SK-N-SH treated with all-trans-retinoic acid at 6 μM for 48 hours (cell line): ENCODE measurements around the gene MYO7A.

Experiments
- ATAC-seq: fragments of 200-7000 bp; cut with Tn5 transposase; 3 replicates; pipeline ENCODE4 v1.9.1; 2020; ENCODE audit warnings: mild to moderate bottlenecking, moderate library complexity
- ARNTL ChIP-seq: fragments of 450-650 bp; formaldehyde crosslinking; IDR thresholded peaks from 2 replicates; pipeline ENCODE4 v1.5.0; 2020; ENCODE audit warnings: low read depth, mild to moderate bottlenecking, moderate library complexity, borderline replicate concordance
- BACH2 ChIP-seq: fragments of 250-450 bp; sonication (Bioruptor Pico); IDR thresholded peaks from 2 replicates; pipeline ENCODE4 v1.9.0; 2021; ENCODE audit warnings: mild to moderate bottlenecking, borderline replicate concordance
- CREB5 ChIP-seq: fragments of 250-450 bp; sonication (Bioruptor Pico); IDR thresholded peaks from 2 replicates; pipeline ENCODE4 v1.5.1; 2020; ENCODE audit warnings: low read depth, mild to moderate bottlenecking, moderate library complexity
- CSDC2 ChIP-seq: fragments of 250-450 bp; sonication (Bioruptor Pico); IDR thresholded peaks from 2 replicates; pipeline ENCODE4 v1.5.0; 2020; ENCODE audit warnings: mild to moderate bottlenecking, moderate library complexity
- CSRNP3 ChIP-seq: fragments of 250-450 bp; sonication (Bioruptor Pico); IDR thresholded peaks from 2 replicates; pipeline ENCODE4 v1.5.1; 2021; ENCODE audit warnings: mild to moderate bottlenecking, moderate library complexity
- ESRRG ChIP-seq: fragments of 250-450 bp; sonication (Bioruptor Pico); IDR thresholded peaks from 2 replicates; pipeline ENCODE4 v1.6.1; 2021; ENCODE audit warnings: mild to moderate bottlenecking
- GLIS3 ChIP-seq: fragments of 250-450 bp; sonication (Bioruptor Pico); IDR thresholded peaks from 2 replicates; pipeline ENCODE4 v1.5.0; 2020; ENCODE audit warnings: mild to moderate bottlenecking, moderate library complexity
- ISL1 ChIP-seq: fragments of 250-450 bp; sonication (Bioruptor Pico); IDR thresholded peaks from 2 replicates; pipeline ENCODE4 v2.1.2; 2022; ENCODE audit warnings: mild to moderate bottlenecking, moderate library complexity
- OSR1 ChIP-seq: fragments of 250-450 bp; sonication (Bioruptor Pico); IDR thresholded peaks from 2 replicates; pipeline ENCODE4 v1.8.0; 2022; ENCODE audit warnings: moderate library complexity, mild to moderate bottlenecking, inconsistent platforms
- PATZ1 ChIP-seq: fragments of 250-450 bp; sonication (Bioruptor Pico); IDR thresholded peaks from 2 replicates; pipeline ENCODE4 v1.8.0; 2020; ENCODE audit warnings: mild to moderate bottlenecking, moderate library complexity, borderline replicate concordance
- POU6F1 ChIP-seq: fragments of 250-450 bp; sonication (Bioruptor Pico); IDR thresholded peaks from 2 replicates; pipeline ENCODE4 v1.8.0; 2021; ENCODE audit warnings: low read depth, mild to moderate bottlenecking, moderate library complexity, borderline replicate concordance
- RARB ChIP-seq: fragments of 250-450 bp; sonication (Bioruptor Pico); IDR thresholded peaks from 2 replicates; pipeline ENCODE4 v1.8.0; 2021; ENCODE audit warnings: mild to moderate bottlenecking, moderate library complexity
- SNAI2 ChIP-seq: fragments of 250-450 bp; sonication (Bioruptor Pico); IDR thresholded peaks from 2 replicates; pipeline ENCODE4 v1.5.0; 2020; ENCODE audit warnings: mild to moderate bottlenecking, moderate library complexity
- TCF4 ChIP-seq: fragments of 250-450 bp; sonication (Bioruptor Pico); IDR thresholded peaks from 2 replicates; pipeline ENCODE4 v1.8.0; 2021; ENCODE audit warnings: mild to moderate bottlenecking, moderate library complexity, borderline replicate concordance
- TOX ChIP-seq: fragments of 250-450 bp; sonication (Bioruptor Pico); IDR thresholded peaks from 2 replicates; pipeline ENCODE4 v1.8.0; 2021; ENCODE audit warnings: mild to moderate bottlenecking, moderate library complexity, borderline replicate concordance
- TSHZ2 ChIP-seq: fragments of 250-450 bp; sonication (Bioruptor Pico); IDR thresholded peaks from 2 replicates; pipeline ENCODE4 v1.5.0; 2020; ENCODE audit warnings: mild to moderate bottlenecking, moderate library complexity
- ZC3H10 ChIP-seq: fragments of 250-450 bp; sonication (Bioruptor Pico); IDR thresholded peaks from 2 replicates; pipeline ENCODE4 v1.5.1; 2021; ENCODE audit warnings: mild to moderate bottlenecking, moderate library complexity
- ZFP3 ChIP-seq: fragments of 250-450 bp; sonication (Bioruptor Pico); IDR thresholded peaks from 2 replicates; pipeline ENCODE4 v1.5.0; 2020; ENCODE audit warnings: mild to moderate bottlenecking, moderate library complexity
- ZFP30 ChIP-seq: fragments of 450-650 bp; formaldehyde crosslinking; IDR thresholded peaks from 2 replicates; pipeline ENCODE4 v1.5.0; 2022; ENCODE audit warnings: mild to moderate bottlenecking, moderate library complexity
- ZNF565 ChIP-seq: fragments of 450-650 bp; formaldehyde crosslinking; conservative IDR thresholded peaks from 2 replicates; pipeline ENCODE4 v1.5.0; 2020; ENCODE audit warnings: low read depth, mild to moderate bottlenecking, moderate library complexity
- ZNF8 ChIP-seq: fragments of 450-650 bp; formaldehyde crosslinking; IDR thresholded peaks from 2 replicates; pipeline ENCODE4 v1.5.0; 2020; ENCODE audit warnings: mild to moderate bottlenecking, moderate library complexity

Gene MYO7A

GRCh38 chr11:77167111-77167626 is 39.1 kb downstream of the MYO7A start:
- no peak for ATAC-seq
- no peak for TF ChIP-seq ZNF565 (CRISPR knock-in tag)
- no peak for TF ChIP-seq ZFP3 (CRISPR knock-in tag)
- no peak for TF ChIP-seq POU6F1 (CRISPR knock-in tag)
- no peak for TF ChIP-seq PATZ1 (CRISPR knock-in tag)
- no peak for TF ChIP-seq GLIS3 (CRISPR knock-in tag)
- no peak for TF ChIP-seq SNAI2 (CRISPR knock-in tag)
- no peak for TF ChIP-seq CREB5 (CRISPR knock-in tag)
- no peak for TF ChIP-seq TOX (CRISPR knock-in tag)

- no peak for ATAC-seq
- TF ChIP-seq CSRNP3 (no peak), ARNTL (CRISPR knock-in tag) (no peak)
These were observed 39.7 kb downstream of the MYO7A start for GRCh38 chr11:77167791-77168190.

GRCh38 chr11:77170107-77170506 is 42.1 kb downstream of the MYO7A start:
- no peak for ATAC-seq
- TF ChIP-seq CREB5 (CRISPR knock-in tag) (no peak), ESRRG (CRISPR knock-in tag) (no peak), ISL1 (CRISPR knock-in tag) (no peak), ZNF8 (no peak), TSHZ2 (CRISPR knock-in tag) (no peak), CSDC2 (no peak), BACH2 (CRISPR knock-in tag) (no peak), RARB (no peak), PATZ1 (CRISPR knock-in tag) (no peak), TOX (CRISPR knock-in tag) (no peak), ZC3H10 (CRISPR knock-in tag) (no peak), TCF4 (CRISPR knock-in tag) (no peak), ZFP30 (no peak), GLIS3 (CRISPR knock-in tag) (no peak), OSR1 (CRISPR knock-in tag) (no peak), ARNTL (CRISPR knock-in tag) (no peak), ZFP3 (CRISPR knock-in tag) (no peak), POU6F1 (CRISPR knock-in tag) (no peak)
